Activated T-cell treated with anti-CD3 and anti-CD28 coated beads for 4 hours (primary cell): Measurements from ENCODE around the gene CHCHD1.
A peak's percentile ranks its signal among the peaks of the same experiment; 100 is the strongest.
"Not testable (repeated sequence)": the region's sequence is repeated elsewhere in the genome, so short reads cannot be mapped to it uniquely, and the experiment has no call there.

Source experiments
- DNase-seq: peaks from one replicate; pipeline ENCODE4 v3.0.0-alpha.2; 2020

CHCHD1 gene

GRCh38 chr10:73781879-73782748 lies at the start of gene CHCHD1:
Gene CHCHD1, plus strand, starts transcription at chr10:73782048. Its CDS starts 28 bp downstream, at chr10:73782076.
- DNase-seq: peak; percentile 91

DNA sequence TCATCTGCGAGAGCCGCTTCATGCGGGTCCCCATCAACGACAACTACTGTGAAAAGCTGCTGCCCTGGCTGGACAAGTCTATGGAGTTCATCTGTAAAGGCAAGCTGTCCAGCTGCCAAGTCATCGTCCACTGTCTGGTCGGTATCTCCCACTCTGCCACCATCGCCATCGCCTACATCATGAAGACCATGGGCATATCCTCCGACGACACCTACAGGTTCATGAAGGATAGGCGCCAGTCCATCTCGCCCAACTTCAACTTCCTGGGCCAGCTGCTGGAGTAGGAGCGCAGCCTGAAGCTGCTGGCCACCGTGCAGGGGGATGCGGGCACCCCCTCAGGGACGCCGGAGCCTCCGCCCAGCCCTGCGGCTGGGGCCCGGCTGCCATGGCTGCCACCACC lies 49.4 kb upstream of the CHCHD1 start:
- DNase-seq: no peak

- DNase-seq: no peak
These were observed 48.8 kb upstream of the CHCHD1 start for GRCh38 chr10:73732931-73733623.

DNA sequence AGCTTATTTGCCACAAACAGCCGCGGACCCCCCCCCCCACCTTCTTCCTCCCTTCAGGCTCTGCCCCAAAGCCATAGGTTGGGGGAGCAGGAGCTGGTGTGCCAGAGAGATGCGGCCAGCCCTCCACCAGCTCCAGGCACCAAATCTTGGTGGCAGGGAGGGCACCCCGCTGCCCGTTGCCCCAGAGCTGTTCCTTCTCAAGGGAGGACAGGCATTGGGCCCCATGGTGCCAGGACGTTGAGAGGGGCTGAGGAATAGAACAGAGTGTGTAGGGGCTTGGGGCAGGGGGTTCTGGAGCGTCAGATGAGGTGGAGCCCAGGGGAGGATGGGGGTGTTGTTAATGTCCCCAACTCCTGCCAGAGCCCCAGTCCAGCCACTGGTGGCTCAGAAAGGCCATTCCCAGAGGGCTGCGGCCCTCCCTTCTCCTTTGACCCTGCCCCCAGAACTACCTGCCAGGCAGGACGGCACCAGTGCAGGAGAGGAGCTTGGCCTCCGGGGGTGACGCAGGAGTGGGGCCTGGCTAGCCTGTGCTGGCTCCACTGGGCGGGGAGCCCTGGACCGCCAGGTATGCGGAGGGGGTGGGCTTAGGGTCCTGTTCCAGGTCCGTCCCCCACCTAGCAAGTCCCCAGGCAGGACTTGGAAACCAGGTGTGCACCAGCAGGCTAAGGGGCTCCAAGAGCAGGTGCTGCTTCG lies 47.7 kb upstream of the CHCHD1 start:
- DNase-seq: no peak

- no peak for DNase-seq
These were observed 47.0 kb upstream of the CHCHD1 start for GRCh38 chr10:73734796-73735305.

- DNase-seq: not testable (repeated sequence)
These were observed 41.2 kb upstream of the CHCHD1 start for GRCh38 chr10:73740501-73741254.

- no peak for DNase-seq
These were observed 39.5 kb upstream of the CHCHD1 start for GRCh38 chr10:73742454-73742734.

DNA sequence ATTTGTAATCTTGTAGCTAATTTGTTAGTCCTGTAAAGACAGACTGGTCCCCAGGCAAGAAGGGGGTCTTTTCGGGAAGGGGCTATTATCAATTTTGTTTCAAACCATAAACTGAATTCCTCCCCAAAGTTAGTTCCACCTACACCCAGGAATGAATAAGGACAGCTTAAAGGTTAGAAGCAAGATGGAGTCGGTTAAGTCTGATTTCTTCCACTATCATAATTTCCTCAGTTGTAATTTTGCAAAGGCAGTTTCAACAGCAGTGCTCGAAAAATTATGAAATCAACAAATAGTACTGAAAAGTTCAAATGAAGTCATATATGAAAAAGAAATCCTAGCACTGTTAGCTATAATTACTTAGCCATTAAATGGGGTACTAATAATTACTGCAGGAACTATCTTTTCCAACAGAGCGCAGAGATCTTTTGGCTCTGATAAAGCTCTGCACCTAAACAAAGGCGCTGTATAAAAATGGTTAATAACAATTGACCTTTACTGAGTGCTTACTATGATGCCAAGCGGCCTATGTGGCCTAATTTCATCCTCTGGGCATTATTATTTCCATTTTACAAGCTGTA lies 38.4 kb upstream of the CHCHD1 start:
- no peak for DNase-seq

GRCh38 chr10:73743905-73744663 lies 37.8 kb upstream of the CHCHD1 start, which contains the start of gene SEC24C:
Gene SEC24C, plus strand, starts transcription at chr10:73744372. Its CDS starts 2,461 bp downstream, at chr10:73746833.
- peak; percentile 91 for DNase-seq

DNA sequence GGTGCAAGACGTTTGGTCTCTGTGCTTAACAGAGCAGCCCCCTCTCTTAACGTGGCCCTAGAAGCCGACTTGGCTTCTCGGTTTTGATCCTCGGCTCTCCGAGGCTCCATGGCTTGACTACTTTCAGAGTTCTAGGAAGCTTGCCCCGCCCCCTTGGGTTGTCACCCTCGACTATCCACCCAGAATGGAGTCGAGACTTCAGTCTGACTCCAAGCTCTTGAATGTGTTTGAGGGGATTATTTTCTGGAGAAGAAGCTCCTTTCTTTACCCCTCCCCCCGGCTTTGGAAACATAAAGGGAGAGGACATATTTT lies 37.2 kb upstream of the CHCHD1 start:
- DNase-seq: peak; percentile 31

- no peak for DNase-seq
These were observed 35.1 kb upstream of the CHCHD1 start for GRCh38 chr10:73746721-73747120.

GRCh38 chr10:73750819-73751218 lies 31.0 kb upstream of the CHCHD1 start:
- DNase-seq: no peak

GRCh38 chr10:73756183-73756582 lies 25.7 kb upstream of the CHCHD1 start:
- DNase-seq: no peak

GRCh38 chr10:73758704-73759511 lies 22.9 kb upstream of the CHCHD1 start:
- no peak for DNase-seq

DNA sequence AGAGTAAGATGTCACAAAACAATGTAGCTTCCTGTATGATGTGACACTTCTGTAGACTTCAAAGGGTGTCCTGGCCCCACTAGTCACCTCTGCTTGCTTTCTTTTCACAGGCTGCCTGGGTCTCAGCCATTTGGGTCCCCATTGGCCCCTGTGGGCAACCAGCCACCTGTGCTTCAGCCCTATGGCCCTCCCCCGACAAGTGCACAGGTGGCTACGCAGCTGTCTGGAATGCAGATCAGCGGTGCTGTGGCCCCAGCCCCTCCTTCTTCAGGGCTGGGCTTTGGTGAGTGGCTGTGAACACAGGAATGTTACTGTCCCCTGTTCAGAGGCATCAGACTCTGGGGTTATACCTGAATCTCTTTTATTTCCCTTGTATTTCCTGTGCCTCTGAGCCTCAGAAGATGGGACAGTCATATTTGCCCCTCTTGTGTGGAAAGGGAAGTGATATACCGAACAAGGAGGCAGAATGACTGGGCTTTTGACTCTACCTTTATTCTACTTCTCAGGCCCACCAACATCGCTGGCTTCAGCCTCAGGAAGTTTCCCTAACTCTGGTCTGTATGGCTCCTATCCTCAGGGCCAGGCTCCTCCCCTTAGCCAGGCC lies 22.2 kb upstream of the CHCHD1 start:
- no peak for DNase-seq

GRCh38 chr10:73761781-73762180 lies 20.1 kb upstream of the CHCHD1 start:
- no peak for DNase-seq

- no peak for DNase-seq
These were observed 18.9 kb upstream of the CHCHD1 start for GRCh38 chr10:73762915-73763314.

DNA sequence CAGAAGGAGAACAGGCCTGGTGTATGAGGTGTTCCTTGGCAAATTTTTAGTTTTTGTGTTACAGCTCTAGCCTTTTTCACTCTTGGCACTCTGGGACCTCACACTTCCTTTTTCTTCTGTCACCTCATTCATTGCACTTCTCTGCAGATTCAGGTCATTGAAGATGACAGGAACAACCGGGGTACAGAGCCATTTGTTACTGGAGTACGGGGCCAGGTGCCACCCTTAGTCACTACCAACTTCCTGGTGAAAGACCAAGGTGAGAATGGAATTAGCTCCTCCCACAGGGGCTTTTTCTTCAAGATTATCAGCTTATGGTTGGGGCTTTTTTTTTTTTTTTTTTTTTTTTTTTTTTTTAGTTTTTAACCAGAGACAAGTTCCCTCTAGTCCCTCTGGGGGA lies 18.5 kb upstream of the CHCHD1 start:
- DNase-seq: no peak

DNA sequence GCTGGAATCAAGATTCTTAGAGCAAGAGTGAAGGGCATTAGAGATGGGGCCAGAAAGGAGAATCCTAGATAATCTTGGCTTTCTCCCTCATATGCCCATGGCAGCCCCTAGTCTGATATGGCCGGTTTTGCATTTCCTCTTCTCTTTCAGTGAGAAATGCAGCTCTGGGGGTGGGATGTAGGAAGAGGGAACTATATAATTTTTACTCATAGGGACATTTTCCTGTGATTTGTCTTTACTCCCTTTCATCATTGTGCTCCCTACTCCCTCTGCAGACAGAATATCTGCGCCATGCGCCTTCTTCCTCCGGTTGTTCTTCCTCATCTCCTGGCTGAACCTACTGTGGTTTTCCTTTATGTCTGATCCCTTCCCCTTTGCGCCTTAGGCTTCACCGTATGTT lies 16.8 kb upstream of the CHCHD1 start:
- DNase-seq: no peak

DNA sequence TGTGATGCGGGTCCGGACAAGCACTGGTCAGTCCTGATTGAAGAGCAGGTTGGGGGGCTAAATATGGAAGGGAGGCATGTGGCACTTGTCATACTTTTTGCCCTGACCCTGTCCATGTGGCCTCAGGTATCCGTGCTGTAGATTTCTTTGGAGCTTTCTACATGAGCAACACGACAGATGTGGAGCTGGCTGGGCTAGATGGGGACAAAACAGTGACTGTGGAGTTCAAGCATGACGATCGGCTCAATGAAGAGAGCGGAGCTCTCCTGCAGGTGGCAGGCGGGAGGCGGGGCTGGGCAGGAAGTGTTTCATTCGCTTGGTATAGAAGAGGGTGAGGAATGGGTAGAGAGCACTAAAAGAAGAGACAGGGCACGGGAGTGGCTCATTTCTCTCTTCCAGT lies 13.0 kb upstream of the CHCHD1 start:
- DNase-seq: peak; percentile 60
